ENCODE measurements around the gene ARGLU1. TPM values are rescaled to one million over a fixed set of nuclear protein-coding genes. Genes with fewer than 3 reads are reported as not detected.

Gene ARGLU1
- total RNA-seq, 1 experiment from 2014 or later, result 96.9 TPM

DNA sequence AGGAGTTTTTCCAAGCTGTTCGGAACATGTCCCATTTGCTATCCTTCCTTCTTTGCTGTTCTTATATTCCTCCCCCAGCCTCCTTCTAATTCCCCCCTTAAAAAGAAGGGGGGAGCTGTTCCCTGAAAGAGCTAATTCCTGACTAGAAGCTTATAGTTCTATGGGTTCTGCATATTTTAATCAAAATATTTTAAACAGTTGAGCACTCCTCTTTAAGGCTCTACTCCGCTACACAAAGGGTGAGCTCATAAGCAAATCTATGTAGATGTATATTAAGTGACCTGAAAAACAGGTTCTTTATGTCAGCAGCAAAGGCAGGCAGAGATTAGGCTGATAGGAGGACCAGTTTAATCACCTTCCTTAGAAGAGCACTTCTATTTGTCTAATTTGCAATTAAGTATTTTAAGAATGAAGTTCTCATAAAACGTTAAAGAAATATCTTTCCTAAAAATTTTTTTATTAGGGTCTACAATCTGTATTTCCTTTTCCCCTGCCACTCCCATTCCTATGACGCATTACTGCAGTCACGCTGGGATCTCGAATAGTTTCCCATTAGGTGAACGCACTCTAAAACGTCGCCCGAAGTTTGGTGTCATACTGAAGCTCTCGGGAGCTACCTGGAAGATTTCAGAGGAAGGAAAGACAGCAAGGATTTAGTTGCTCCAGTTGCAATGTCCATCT, 37.6 kb downstream of the ARGLU1 start:
- Mint-ChIP-seq H3K9me3 (no peaks in the 10 kb centered on the region; a peak in 1 of 5 replicates), H3K27ac (peak overlapping the region in 2 of 3 experiments; percentile 7 to 66; a peak in 3 of 7 replicates)
- H3K9ac ChIP-seq (ENCODE audit: extremely low read depth, insufficient read length, low read length), result no peak overlapping the region

More for the DNA sequence above, 37.6 kb downstream of the ARGLU1 start:
- H3K9me3 ChIP-seq (ENCODE audit: control insufficient read depth, low read depth, low read length), result no peaks in the 10 kb centered on the region
- no peak overlapping the region for H3K56ac ChIP-seq (ENCODE audit: insufficient read length, low read depth, low read length)
- H2BK5ac ChIP-seq (ENCODE audit: insufficient read length, low read length), result no peak overlapping the region
- H3K27ac ChIP-seq (ENCODE audit: insufficient read length, low read depth, low read length), result no peak overlapping the region
- no peak overlapping the region for H2AFZ ChIP-seq (ENCODE audit: low read length)
- H3T11ph ChIP-seq (ENCODE audit: low read length), result no peak overlapping the region
- H2BK20ac ChIP-seq (ENCODE audit: low read depth, low read length, poor library complexity, severe bottlenecking), result no peak overlapping the region
- no peak overlapping the region for H2BK12ac ChIP-seq (ENCODE audit: insufficient read length, low read depth, low read length)
- no peaks in the 10 kb centered on the region for H3K79me1 ChIP-seq (ENCODE audit: insufficient read depth, low read depth, low read length, poor library complexity, severe bottlenecking)
- no peak for TF ChIP-seq CTCF (conservative IDR thresholded peaks at IDR 0.05)
- peaks cover 14% of the 10 kb centered on the region for H3K23me2 ChIP-seq (ENCODE audit: insufficient read length, low read depth, low read length, poor library complexity, severe bottlenecking)
- peaks cover 4% of the 10 kb centered on the region; the same call in 1 of the 2 replicates for H3K79me2 ChIP-seq (ENCODE audit: insufficient read depth, low read length)
- WGBS (ENCODE audit: extremely low coverage, insufficient read length, low lambda C conversion rate), result no CpG with 5 or more reads among the region's 11 CpGs
- H3K18ac ChIP-seq (ENCODE audit: insufficient read length, low read depth, low read length), result no peak overlapping the region
- H2BK15ac ChIP-seq (ENCODE audit: low read depth, low read length), result no peak overlapping the region
- no peaks in the 10 kb centered on the region for H4K20me1 ChIP-seq (ENCODE audit: control insufficient read depth, insufficient read depth, insufficient read length)
- H4K91ac ChIP-seq (ENCODE audit: insufficient read length, low read depth, low read length), result no peak overlapping the region
- H3K4ac ChIP-seq (ENCODE audit: low read depth, low read length), result no peak overlapping the region
- H3K14ac ChIP-seq (ENCODE audit: insufficient read depth, low read length), result no peak overlapping the region
- H3K23ac ChIP-seq (ENCODE audit: insufficient read length, low read depth, low read length), result no peak overlapping the region
- no peak overlapping the region for H4K5ac ChIP-seq (ENCODE audit: insufficient read length, low read depth, low read length)
- no peak for DNase-seq
- no peaks in the 10 kb centered on the region for H3K36me3 Mint-ChIP-seq (ENCODE audit: insufficient read depth in 1 of 3, low read depth in 3 of 3)
- H3K4me3 Mint-ChIP-seq, result peak overlapping the region; percentile 11 to 28; a peak in 3 of 5 replicates
- H2BK120ac ChIP-seq (ENCODE audit: low read depth, low read length, poor library complexity, severe bottlenecking), result no peak overlapping the region
- peaks cover 79 to 83% of the 10 kb centered on the region in 2 experiments for H3K4me1 Mint-ChIP-seq
- H3K27me3 Mint-ChIP-seq (ENCODE audit: low read depth), result peaks cover 39% of the 10 kb centered on the region
- H3K4me2 ChIP-seq (ENCODE audit: insufficient read depth, insufficient read length, low read length), result peak overlapping the region; percentile 26
- no peak overlapping the region for H4K8ac ChIP-seq (replicated peaks; ENCODE audit: insufficient read length, low read depth, low read length)
- H2AK5ac ChIP-seq (ENCODE audit: insufficient read length, low read length), result no peak overlapping the region
- peaks cover 31% of the 10 kb centered on the region for H3K4me1 ChIP-seq (ENCODE audit: insufficient read depth, low read length)
- H3K27me3 ChIP-seq (ENCODE audit: insufficient read depth, low read length), result peaks cover 5% of the 10 kb centered on the region; the same call in 1 of the 2 replicates
